Stomach (tissue), 9 donors: Measurements from ENCODE around the gene DIAPH2. TPM values are rescaled to one million over a fixed set of nuclear protein-coding genes. Genes with fewer than 3 reads are reported as not detected.

ENCODE experiments used
- DNase-seq, 2 donors: peaks; one replicate each; pipeline versions ENCODE4 v3.0.0 to v3.0.0-alpha.2; 2013 to 2019
- H3K27ac ChIP-seq, 5 donors: fragments of 200-600 bp in 4 of 5; sonication (generic) in 4 of 5; one replicate each; pipeline ENCODE4 v1.5.1; 2013 to 2019; ENCODE audit warnings: mild to moderate bottlenecking in 1 of 5, moderate library complexity in 1 of 5
- H3K27me3 ChIP-seq, 3 donors: fragments of 200-600 bp; sonication (generic); one replicate each; pipeline ENCODE4 v1.5.1; 2017 to 2019; ENCODE audit warnings: mixed run types in 1 of 3
- H3K36me3 ChIP-seq, 4 donors: fragments of 200-600 bp; sonication (generic); 1 replicate in 3 of 4; 2 replicates in 1 of 4; pipeline ENCODE4 v1.5.1; 2016 to 2019
- H3K4me1 ChIP-seq, 4 donors: fragments of 200-600 bp; sonication (generic); one replicate each; pipeline ENCODE4 v1.5.1; 2016 to 2019
- H3K4me3 ChIP-seq, 4 donors: fragments of 200-600 bp; sonication (generic) in 3 of 4; one replicate each; pipeline ENCODE4 v1.5.1; 2016 to 2019; ENCODE audit warnings: mild to moderate bottlenecking in 1 of 4
- H3K9me3 ChIP-seq, 4 donors: fragments of 200-600 bp; sonication (generic); one replicate each; pipeline ENCODE4 v1.5.1; 2016 to 2019
- CTCF ChIP-seq, 7 experiments: fragments of 450-650 bp in 4 of 7; fragments of 200-600 bp in 3 of 7; sonication (generic) in 3 of 7; IDR thresholded peaks; one replicate each; pipeline ENCODE4 v1.5.1; 2016 to 2019; ENCODE audit warnings: antibody characterized with exemption in 7 of 7, control low read depth in 2 of 7, mild to moderate bottlenecking in 1 of 7
- EP300 ChIP-seq: sonication (generic); formaldehyde crosslinking; IDR thresholded peaks from one replicate; pipeline ENCODE4 v1.6.1; 2017; ENCODE audit warnings: antibody characterized with exemption
- POLR2A ChIP-seq, 4 donors: fragments of 450-650 bp; IDR thresholded peaks; one replicate each; pipeline ENCODE4 v1.6.1; 2016; ENCODE audit warnings: antibody characterized with exemption in 4 of 4, control low read depth in 2 of 4, mild to moderate bottlenecking in 1 of 4, moderate library complexity in 1 of 4
- POLR2AphosphoS5 ChIP-seq, 3 donors: sonication (generic); formaldehyde crosslinking; IDR thresholded peaks; one replicate each; pipeline ENCODE4 v1.6.1; 2016; ENCODE audit warnings: antibody characterized with exemption in 3 of 3
- WGBS, 5 donors: extraction: QIAGEN DNeasy Blood & Tissue Kit in 3 of 5; methylation state at CpG; one replicate each; pipeline versions ENCODE4 v1.1.5 to v1.1.7; 2013 to 2018; 5-methylcytosine and 5-hydroxymethylcytosine counted together
- intact Hi-C: fragments of 100-400 bp; cut with DNase I; formaldehyde crosslinking; loops from one replicate; pipeline ENCODE4 v1.15.1; 2023; ENCODE audit warnings: low total_unique reads
- polyA plus RNA-seq, 3 donors: library from polyadenylated mRNA; stranded (reverse); fragments of 200-250 nt; gene quantifications; one replicate each; pipeline ENCODE4 v1.2.3, GENCODE V29; 2013
- total RNA-seq, 5 donors: library from RNA; depleted of rRNA; stranded (reverse); fragments of >200 nt; gene quantifications; one replicate each; pipeline versions ENCODE4 v1.1.0 to v1.2.3, GENCODE V29; 2014 to 2016
- donor health status: healthy with polysubstance abuse.
- donor health status: Bipolar disorder and iron deficiency.
- donor health status: healthy.

Gene DIAPH2
- total and polyA plus RNA-seq, 8 donors = 5.2 to 52.5 (median 27.3) TPM

GRCh38 chrX:96689991-96690390 lies 5.3 kb downstream of the DIAPH2 start:
- Histone ChIP-seq H3K9me3 (no peaks in the 10 kb centered on the region), H3K4me3 (no peak overlapping the region), H3K4me1 (peaks cover 0 to 13% (median 7%) of the 10 kb centered on the region in 4 donors), H3K27ac (peak overlapping the region in 1 of 5 donors; percentile 5), H3K27me3 (peaks cover 0 to under 1% (median 0%) of the 10 kb centered on the region in 3 donors), H3K36me3 (no peaks in the 10 kb centered on the region)
- TF ChIP-seq POLR2A (IDR thresholded peaks at IDR 0.05) (no peak), POLR2AphosphoS5 (IDR thresholded peaks at IDR 0.05) (no peak), EP300 (no peak), CTCF (IDR thresholded peaks at IDR 0.05) (no peak)
- WGBS, 5 donors = 50 to 88% (median 62%) methylated on average over 2 of the region's 2 CpGs
- intact Hi-C loops = no loop called here
- no peak for DNase-seq

- 41 to 78% (median 50%) methylated on average over 1 of the region's 1 CpG for WGBS, 5 donors
- DNase-seq = no peak
- TF ChIP-seq POLR2AphosphoS5 (IDR thresholded peaks at IDR 0.05) (no peak), POLR2A (IDR thresholded peaks at IDR 0.05) (no peak), CTCF (IDR thresholded peaks at IDR 0.05) (no peak), EP300 (no peak)
- peaks cover 0 to 4% (median 0%) of the 10 kb centered on the region in 4 donors for H3K36me3 ChIP-seq
- no peak overlapping the region for H3K4me3 ChIP-seq
- intact Hi-C loops = no loop called here
- no peaks in the 10 kb centered on the region for H3K9me3 ChIP-seq
- H3K27ac ChIP-seq = peak overlapping the region in 2 of 5 donors; percentile 14 to 17
- peaks cover 0 to 13% (median 6%) of the 10 kb centered on the region in 4 donors for H3K4me1 ChIP-seq
- H3K27me3 ChIP-seq = no peaks in the 10 kb centered on the region
Measured at GRCh38 chrX:96692454-96692853, 7.8 kb downstream of the DIAPH2 start.

GRCh38 chrX:96692890-96693289 lies 8.2 kb downstream of the DIAPH2 start:
- Histone ChIP-seq H3K36me3 (peaks cover 0 to 4% (median 0%) of the 10 kb centered on the region in 4 donors), H3K27me3 (no peaks in the 10 kb centered on the region), H3K9me3 (no peaks in the 10 kb centered on the region), H3K27ac (peak overlapping the region in 2 of 5 donors; percentile 14 to 17), H3K4me3 (no peak overlapping the region), H3K4me1 (peaks cover 0 to 13% (median 6%) of the 10 kb centered on the region in 4 donors)
- no peak for TF ChIP-seq EP300
- TF ChIP-seq CTCF (IDR thresholded peaks at IDR 0.05) = no peak
- TF ChIP-seq POLR2A (IDR thresholded peaks at IDR 0.05) = no peak
- TF ChIP-seq POLR2AphosphoS5 (IDR thresholded peaks at IDR 0.05) = no peak
- DNase-seq = no peak
- intact Hi-C loops = no loop called here

GRCh38 chrX:96693407-96693806 lies 8.8 kb downstream of the DIAPH2 start:
- Histone ChIP-seq H3K27ac (no peak overlapping the region), H3K4me1 (peaks cover 0 to 13% (median 6%) of the 10 kb centered on the region in 4 donors), H3K4me3 (no peak overlapping the region), H3K36me3 (peaks cover 0 to 4% (median 0%) of the 10 kb centered on the region in 4 donors), H3K27me3 (no peaks in the 10 kb centered on the region), H3K9me3 (no peaks in the 10 kb centered on the region)
- no peak for DNase-seq
- intact Hi-C loops = no loop called here
- TF ChIP-seq EP300 = no peak
- 82 to 91% (median 86%) methylated on average over 6 of the region's 6 CpGs for WGBS, 5 donors

DNA sequence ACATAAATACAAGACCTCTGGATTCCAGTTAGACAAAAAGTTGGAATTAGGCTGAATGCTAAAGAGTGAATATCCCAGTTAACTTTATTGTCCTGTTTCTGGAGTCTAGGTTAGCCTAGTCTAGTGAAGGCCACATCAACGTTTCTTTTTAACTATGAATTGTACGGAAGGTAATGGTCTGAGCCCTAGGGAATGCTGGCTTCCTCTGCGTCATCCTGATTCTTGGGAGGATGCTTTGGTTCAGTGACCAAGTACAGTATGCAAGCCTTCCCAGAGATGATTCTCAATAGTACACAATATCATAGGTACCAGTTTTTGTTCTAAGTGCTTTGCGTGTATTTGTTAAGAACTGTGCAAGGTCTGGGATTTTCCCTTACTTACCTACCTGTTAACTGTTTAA lies 11.8 kb downstream of the DIAPH2 start:
- Histone ChIP-seq H3K27me3 (no peaks in the 10 kb centered on the region), H3K4me1 (peaks cover 0 to 19% (median 2%) of the 10 kb centered on the region in 4 donors), H3K27ac (no peak overlapping the region), H3K9me3 (no peaks in the 10 kb centered on the region), H3K36me3 (peaks cover 0 to 4% (median 0%) of the 10 kb centered on the region in 4 donors), H3K4me3 (no peak overlapping the region)
- WGBS, 5 donors = 79 to 91% (median 91%) methylated on average over 3 to 4 of the region's 4 CpGs
- no peak for DNase-seq
- no peak for TF ChIP-seq POLR2AphosphoS5 (IDR thresholded peaks at IDR 0.05)
- no peak for TF ChIP-seq POLR2A (IDR thresholded peaks at IDR 0.05)
- no peak for TF ChIP-seq EP300
- no peak for TF ChIP-seq CTCF (IDR thresholded peaks at IDR 0.05)
- intact Hi-C loops = no loop called here
